ENCODE results near the gene PRRX2. TPM values are rescaled to one million over a fixed set of nuclear protein-coding genes. Genes with fewer than 3 reads are reported as not detected.

Gene PRRX2
- total RNA-seq, 1 donor from 2014 or later, result 10.4 TPM

DNA sequence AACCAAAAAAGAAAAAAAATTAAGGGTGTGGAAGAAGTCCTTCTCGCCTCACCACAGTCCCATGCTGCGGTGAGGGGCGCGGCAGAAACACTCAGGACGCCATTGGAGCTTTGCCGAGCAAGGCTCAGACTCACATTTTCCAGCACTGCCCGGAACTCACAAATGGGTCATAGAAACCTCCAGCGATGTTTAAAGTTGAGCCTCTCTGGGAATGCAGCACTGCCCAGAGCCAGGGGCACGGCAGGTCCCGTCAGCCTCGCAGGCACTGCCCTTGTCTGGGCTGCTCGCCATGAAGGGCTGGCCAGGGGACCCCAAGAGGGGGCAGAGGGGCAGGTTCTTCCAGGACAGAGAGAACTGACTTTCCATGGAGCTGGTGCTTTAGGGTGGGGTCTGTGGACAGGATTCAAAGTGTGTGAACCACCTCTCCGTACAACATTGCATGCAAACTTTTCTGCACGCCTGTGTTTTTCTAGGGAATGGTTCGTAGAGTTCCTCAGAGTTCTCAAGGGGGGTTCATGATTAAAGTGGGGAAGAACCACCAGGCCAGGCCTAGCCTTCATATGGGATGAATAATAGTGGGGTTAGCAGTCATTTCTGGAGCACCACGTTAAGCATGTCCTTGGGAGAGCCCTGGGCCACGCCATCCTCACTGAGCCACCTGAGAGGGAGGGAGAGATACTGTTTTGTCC lies 38.4 kb downstream of the PRRX2 start:
- peak; percentile 64 for DNase-seq (ENCODE audit: low spot score)

DNA sequence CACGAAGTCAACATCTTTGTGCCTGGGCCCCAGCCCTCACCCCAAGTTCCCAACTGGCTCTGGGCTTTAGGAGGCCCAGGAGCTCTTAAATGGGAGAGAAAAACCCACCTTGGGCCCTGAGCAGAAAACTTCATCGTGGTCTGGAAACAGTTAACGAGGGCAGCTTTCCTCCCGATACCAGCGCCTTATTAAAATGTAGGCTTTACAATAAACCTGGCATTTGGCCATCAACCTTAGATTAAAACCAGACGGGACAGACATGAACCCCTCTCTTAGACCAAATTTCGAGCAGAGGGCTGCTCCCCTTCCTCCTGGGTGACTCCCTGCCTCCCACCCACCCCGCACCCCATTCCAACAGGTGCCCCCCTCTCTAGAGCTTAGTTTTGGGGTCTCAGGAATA lies 39.4 kb downstream of the PRRX2 start:
- DNase-seq (ENCODE audit: low spot score), result no peak

- DNase-seq (ENCODE audit: low spot score), result no peak
Measured at GRCh38 chr9:129708793-129709192, 43.3 kb downstream of the PRRX2 start.

- DNase-seq (ENCODE audit: low spot score), result no peak
Measured at GRCh38 chr9:129709438-129710168, 44.2 kb downstream of the PRRX2 start.

DNA sequence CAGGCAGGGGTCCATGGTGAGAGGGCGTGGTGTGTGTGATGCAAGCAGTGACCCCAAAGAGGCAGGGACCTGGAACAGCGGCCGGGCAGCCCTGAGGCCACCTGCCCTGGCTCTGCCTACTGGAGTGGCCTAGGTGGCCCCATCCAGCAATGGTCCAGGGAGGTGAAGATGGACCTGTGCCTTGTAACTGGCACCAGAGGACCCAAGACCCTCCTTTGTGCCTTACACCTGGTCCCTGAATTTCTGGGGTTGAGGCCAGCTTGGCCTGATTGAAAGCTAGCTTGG lies 44.7 kb downstream of the PRRX2 start:
- no peak for DNase-seq (ENCODE audit: low spot score)

DNA sequence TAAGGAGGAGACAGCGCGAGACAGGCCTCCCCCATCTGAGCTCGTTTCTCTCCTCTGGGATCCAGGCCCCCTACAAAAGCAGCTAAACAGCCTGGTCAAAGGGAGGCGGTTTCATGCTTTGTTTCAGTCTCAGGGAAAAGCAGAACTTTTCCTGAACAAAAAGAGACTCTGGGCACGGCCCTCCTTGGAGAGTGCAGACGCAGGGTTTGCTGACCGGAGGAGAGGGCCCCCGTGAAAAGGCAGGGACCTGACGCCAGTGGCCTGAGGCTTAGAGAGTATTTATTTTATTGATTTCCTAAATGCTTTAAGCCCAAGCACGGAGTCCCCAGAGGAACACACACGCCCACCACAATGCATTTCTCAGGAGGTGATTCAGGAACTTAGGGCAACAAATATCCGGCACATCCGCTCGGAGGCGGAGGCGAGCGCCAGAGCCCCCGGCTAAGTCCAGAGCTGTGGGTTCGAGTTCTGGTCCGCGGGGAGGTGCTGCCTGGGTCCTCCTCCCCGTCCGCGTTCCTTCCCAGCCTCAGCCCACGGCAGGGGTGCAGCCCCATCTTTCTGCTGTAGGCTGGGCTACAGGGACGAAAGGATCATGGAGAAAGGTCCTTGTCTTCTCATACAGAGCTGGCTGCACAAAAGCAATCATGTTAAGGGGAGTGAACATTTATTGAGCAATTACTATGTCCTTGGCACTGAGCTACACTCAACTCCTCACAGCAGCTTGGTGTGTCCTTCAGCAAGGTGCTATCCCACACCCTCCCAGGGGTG lies 47.4 kb downstream of the PRRX2 start:
- peak; percentile 44 for DNase-seq (ENCODE audit: low spot score)

GRCh38 chr9:129713402-129713679 lies 47.9 kb downstream of the PRRX2 start:
- no peak for DNase-seq (ENCODE audit: low spot score)

GRCh38 chr9:129714511-129715061 lies 49.1 kb downstream of the PRRX2 start:
- no peak for DNase-seq (ENCODE audit: low spot score)

GRCh38 chr9:129716091-129716490 lies 50.6 kb downstream of the PRRX2 start:
- peak; percentile 47 for DNase-seq (ENCODE audit: low spot score)

DNA sequence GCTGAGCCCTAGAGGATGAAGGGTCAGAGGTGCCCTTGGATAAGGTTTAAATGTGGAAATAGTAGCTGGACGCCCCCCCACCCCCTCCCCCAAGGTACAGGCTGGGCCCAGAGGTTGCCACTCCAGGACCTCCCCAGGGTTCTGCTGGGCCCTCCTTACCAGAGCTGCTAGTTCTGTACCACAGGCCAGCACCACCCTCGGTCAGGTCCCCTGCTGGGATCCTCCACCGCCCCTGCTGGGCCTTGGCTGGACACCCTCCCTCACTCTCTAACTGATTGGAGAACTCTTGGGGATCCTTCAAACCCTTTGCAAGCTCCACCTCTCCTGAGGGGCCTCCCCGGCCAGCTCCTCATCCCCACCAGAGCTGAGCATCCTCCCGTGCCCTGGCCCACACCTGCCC lies 52.5 kb downstream of the PRRX2 start:
- DNase-seq (ENCODE audit: low spot score), result no peak

- DNase-seq (ENCODE audit: low spot score), result no peak
Measured at GRCh38 chr9:129718647-129719046, 53.2 kb downstream of the PRRX2 start.

- no peak for DNase-seq (ENCODE audit: low spot score)
Measured at GRCh38 chr9:129719135-129719534, 53.7 kb downstream of the PRRX2 start.

DNA sequence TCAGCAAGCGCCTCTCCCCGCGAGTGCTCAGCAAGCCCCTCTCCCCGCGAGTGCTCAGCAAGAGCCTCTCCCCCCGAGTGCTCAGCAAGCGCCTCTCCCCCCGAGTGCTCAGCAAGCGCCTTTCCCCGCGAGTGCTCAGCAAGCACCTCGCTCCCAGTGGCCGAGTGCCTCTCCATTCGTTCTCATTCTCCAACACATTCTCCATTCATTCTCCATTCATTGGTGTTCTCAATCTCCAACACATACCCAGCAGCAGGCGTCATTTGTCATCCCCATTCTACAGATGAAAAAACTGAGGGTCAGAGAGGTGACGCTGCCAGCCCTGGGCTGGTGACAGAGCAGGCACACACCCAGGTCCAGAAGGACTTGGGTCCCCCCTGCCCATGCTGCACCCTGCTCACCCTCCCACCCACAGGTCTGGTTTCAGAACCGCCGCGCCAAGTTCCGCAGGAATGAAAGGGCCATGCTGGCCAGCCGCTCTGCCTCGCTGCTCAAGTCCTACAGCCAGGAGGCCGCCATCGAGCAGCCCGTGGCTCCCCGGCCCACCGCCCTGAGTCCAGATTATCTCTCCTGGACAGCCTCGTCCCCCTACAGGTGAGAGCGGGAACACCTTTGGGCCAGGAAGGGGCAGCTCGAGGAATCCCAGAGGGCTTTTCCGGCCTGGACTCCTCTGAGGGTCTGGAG lies 54.9 kb downstream of the PRRX2 start:
- no peak for DNase-seq (ENCODE audit: low spot score)

GRCh38 chr9:129720865-129721545 lies 55.6 kb downstream of the PRRX2 start:
- DNase-seq (ENCODE audit: low spot score), result no peak

DNA sequence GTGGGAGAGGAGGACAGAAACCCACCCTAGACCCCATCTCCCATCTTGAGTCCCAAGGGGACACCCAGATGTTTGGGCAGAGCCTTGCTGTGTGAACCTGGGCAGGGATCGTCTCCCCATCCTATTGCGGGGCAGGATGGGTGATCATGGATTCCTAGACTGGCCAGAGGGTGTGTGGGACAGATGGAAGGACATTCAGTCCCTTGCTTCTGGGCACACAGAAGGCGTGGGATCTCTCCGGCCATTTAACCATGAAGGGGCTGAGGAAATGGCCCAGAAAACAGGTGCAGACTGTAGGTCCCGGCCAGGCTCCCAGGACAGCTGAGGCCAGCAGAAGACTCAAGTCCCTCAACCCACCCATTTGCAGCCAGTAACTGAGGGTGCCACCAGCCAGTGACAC lies 57.5 kb downstream of the PRRX2 start:
- DNase-seq (ENCODE audit: low spot score), result no peak

DNA sequence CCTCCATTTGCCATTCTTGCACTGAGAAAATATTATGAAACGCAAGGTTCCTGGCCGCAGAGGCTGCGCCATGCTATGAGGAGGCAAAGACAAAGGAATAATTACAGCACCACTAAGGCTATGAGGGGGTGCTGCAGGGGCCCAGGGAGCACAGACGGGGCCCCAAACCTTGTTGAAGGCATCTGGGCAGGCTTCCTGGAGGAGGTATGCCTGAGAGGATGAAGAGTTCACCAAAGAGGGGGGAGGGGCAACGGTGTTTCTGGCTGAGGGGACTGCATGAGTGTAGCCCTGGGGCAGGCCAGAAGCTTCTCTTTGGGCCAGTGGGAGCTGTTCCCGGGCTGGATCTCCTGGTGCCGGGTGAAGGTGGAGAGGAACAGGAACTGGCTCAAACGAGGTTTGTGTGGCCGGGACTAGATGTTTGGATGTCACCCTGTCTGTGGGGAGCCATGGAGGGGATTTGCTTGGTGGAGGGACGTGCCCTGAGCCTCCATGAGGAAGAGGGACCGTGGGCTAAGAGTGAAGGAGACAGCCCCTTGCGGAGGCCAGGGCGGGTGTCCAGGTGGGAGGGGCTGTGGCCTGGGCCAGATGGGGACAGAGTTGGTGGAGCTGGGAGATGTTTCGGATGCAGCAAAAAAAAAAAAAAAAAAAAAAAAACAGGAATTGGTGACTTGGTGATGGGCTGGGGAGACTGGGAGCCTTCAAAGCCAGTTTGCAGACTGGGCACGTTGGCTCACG lies 59.2 kb downstream of the PRRX2 start:
- DNase-seq (ENCODE audit: low spot score), result no peak

DNA sequence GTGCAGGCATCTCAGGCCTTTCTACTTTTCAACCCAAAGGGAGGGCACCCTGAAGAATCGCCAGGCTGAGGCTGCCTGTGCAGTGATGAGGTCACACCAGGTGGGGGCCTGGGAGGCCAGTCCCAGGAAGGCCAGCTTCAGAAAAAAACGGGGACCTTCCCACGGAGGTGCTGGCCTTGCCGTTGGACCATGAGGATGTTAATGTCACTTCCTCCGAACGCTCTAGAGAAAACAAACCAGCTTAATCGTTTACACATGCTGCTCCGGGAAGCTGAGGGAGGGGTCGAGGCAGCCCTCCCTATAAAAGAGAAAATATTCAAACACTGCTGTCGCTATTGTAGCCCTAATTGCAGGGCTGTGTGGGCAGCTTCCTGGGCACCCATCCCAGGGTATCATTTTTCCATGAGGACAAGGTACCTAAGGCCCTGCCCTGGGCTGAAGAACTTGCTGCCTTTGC lies 60.4 kb downstream of the PRRX2 start:
- DNase-seq (ENCODE audit: low spot score), result no peak

- DNase-seq (ENCODE audit: low spot score), result peak; percentile 79
Measured at GRCh38 chr9:129726322-129727160, 61.1 kb downstream of the PRRX2 start.

- no peak for DNase-seq (ENCODE audit: low spot score)
Measured at GRCh38 chr9:129728744-129729143, 63.3 kb downstream of the PRRX2 start.

All from umbilical cord (tissue), 2 donors.